Psoas muscle (tissue), 8 donors: ENCODE results near the gene NDUFA8. TPM values are rescaled to one million over a fixed set of nuclear protein-coding genes. Genes with fewer than 3 reads are reported as not detected.

Experiments
- ATAC-seq, 4 donors: fragments of 200-7000 bp; cut with Tn5 transposase; one replicate each; pipeline ENCODE4 v1.9.1; 2020; ENCODE audit warnings: moderate library complexity in 3 of 4, mild to moderate bottlenecking in 2 of 4
- DNase-seq, 2 donors: peaks; one replicate each; pipeline ENCODE4 v3.0.0-alpha.2; 2020
- H3K27ac ChIP-seq: fragments of 200-600 bp; one replicate; pipeline ENCODE4 v1.8.0; 2022
- H3K27me3 ChIP-seq, 3 donors: fragments of 200-600 bp in 1 of 3; one replicate each; pipeline versions ENCODE4 v1.6.1 to v1.8.0; 2013 to 2022; ENCODE audit warnings: low read length in 2 of 3, mild to moderate bottlenecking in 2 of 3, moderate library complexity in 1 of 3; ENCODE audit not compliant: insufficient read depth in 3 of 3
- H3K36me3 ChIP-seq, 2 donors: fragments of 200-600 bp in 1 of 2; one replicate each; pipeline versions ENCODE4 v1.6.1 to v1.8.0; 2013 to 2022; ENCODE audit warnings: low read depth in 1 of 2, mild to moderate bottlenecking in 1 of 2, moderate library complexity in 1 of 2; ENCODE audit not compliant: insufficient read depth in 1 of 2
- H3K4me1 ChIP-seq: fragments of 200-600 bp; one replicate; pipeline ENCODE4 v1.8.0; 2022
- H3K4me3 ChIP-seq: fragments of 200-600 bp; one replicate; pipeline ENCODE4 v1.8.0; 2022; ENCODE audit warnings: mild to moderate bottlenecking
- H3K9me3 ChIP-seq: fragments of 200-600 bp; one replicate; pipeline ENCODE4 v1.8.0; 2022
- CTCF ChIP-seq: fragments of 200-600 bp; IDR thresholded peaks from one replicate; pipeline ENCODE4 v1.8.0; 2022; ENCODE audit warnings: antibody characterized with exemption
- WGBS, 3 donors: extraction: QIAGEN DNeasy Blood & Tissue Kit; methylation state at CpG; one replicate each; pipeline versions ENCODE4 v1.1.6 to v1.1.7; 2013; 5-methylcytosine and 5-hydroxymethylcytosine counted together
- intact Hi-C, 2 donors: fragments of 100-400 bp; cut with DNase I; formaldehyde crosslinking; loops; one replicate each; pipeline versions ENCODE4 v1.11.0 to v1.14.2; 2022
- polyA plus RNA-seq, 3 donors: library from polyadenylated mRNA; stranded (reverse); fragments of 200-250 nt; gene quantifications; one replicate each; pipeline ENCODE4 v1.2.3, GENCODE V29; 2013
- total RNA-seq, 4 donors: library from RNA; stranded (reverse); fragmentation: NEBNext Ultra II Directional in 2 of 4; extraction: Animal tissue kit (Norgen Biotek cat#: 25700) in 2 of 4; gene quantifications; one replicate each; pipeline versions ENCODE4 v1.2.1 to v1.2.4, GENCODE V29; 2021 to 2023
- donor health status: healthy with polysubstance abuse.
- donor health status: DM: no; HTN: no; CAD: no; lungs with moderate emphysema.
- donor health status: Bipolar disorder and iron deficiency.
- donor health status: healthy.
- donor health status: DM: yes; HTN: yes; CAD: no.
- donor health status: DM: no; HTN: no; CAD: no.
- donor health status: DM: no; HTN: no; CAD: no.
- donor health status: DM: yes; HTN: yes; CAD: no.

The NDUFA8 gene
- total and polyA plus RNA-seq, 7 donors, result 78.9 to 257 (median 148) TPM

GRCh38 chr9:122103985-122104384 is 55.6 kb downstream of the NDUFA8 start:
- ATAC-seq, result no peak
- intact Hi-C loops, result no loop called here

GRCh38 chr9:122102156-122102555 is 57.4 kb downstream of the NDUFA8 start:
- Histone ChIP-seq H3K4me1 (peaks cover 5% of the 10 kb centered on the region), H3K27ac (no peak overlapping the region), H3K36me3 (no peaks in the 10 kb centered on the region), H3K4me3 (no peak overlapping the region), H3K27me3 (no peaks in the 10 kb centered on the region), H3K9me3 (peaks cover 8% of the 10 kb centered on the region)
- DNase-seq (no peak), ATAC-seq (no peak)
- intact Hi-C loops, result no loop called here
- no peak for TF ChIP-seq CTCF
- 91 to 97% (median 96%) methylated on average over 2 of the region's 2 CpGs for WGBS, 3 donors

More at GRCh38 chr9:122103985-122104384, 55.6 kb downstream of the NDUFA8 start:
- peaks cover 5% of the 10 kb centered on the region for H3K4me1 ChIP-seq
- no peak overlapping the region for H3K4me3 ChIP-seq
- 93 to 100% (median 97%) methylated on average over 1 of the region's 1 CpG for WGBS, 3 donors
- no peaks in the 10 kb centered on the region for H3K36me3 ChIP-seq
- no peak for DNase-seq
- H3K27ac ChIP-seq, result no peak overlapping the region
- no peak for TF ChIP-seq CTCF
- no peaks in the 10 kb centered on the region for H3K27me3 ChIP-seq
- H3K9me3 ChIP-seq, result peaks cover 8% of the 10 kb centered on the region

GRCh38 chr9:122100756-122101155 is 58.8 kb downstream of the NDUFA8 start:
- H3K27me3 ChIP-seq, result no peaks in the 10 kb centered on the region
- H3K9me3 ChIP-seq, result peaks cover 8% of the 10 kb centered on the region
- no peaks in the 10 kb centered on the region for H3K36me3 ChIP-seq
- TF ChIP-seq CTCF, result no peak
- intact Hi-C loops, result loop anchor here in 1 of 2 donors (1.0 kb wide), 1 partner anchor 23 kb away; no protein-coding TSS in a partner anchor
- ATAC-seq, result no peak
- no peak for DNase-seq
- no peak overlapping the region for H3K27ac ChIP-seq
- H3K4me1 ChIP-seq, result peaks cover 5% of the 10 kb centered on the region
- no peak overlapping the region for H3K4me3 ChIP-seq
- 94 to 97% (median 95%) methylated on average over 7 of the region's 7 CpGs for WGBS, 3 donors

GRCh38 chr9:122099271-122099869 is 60.2 kb downstream of the NDUFA8 start:
- Histone ChIP-seq H3K36me3 (no peaks in the 10 kb centered on the region), H3K27ac (no peak overlapping the region), H3K4me1 (peaks cover 9% of the 10 kb centered on the region), H3K4me3 (peak overlapping the region; percentile 39), H3K27me3 (no peaks in the 10 kb centered on the region), H3K9me3 (peaks cover 8% of the 10 kb centered on the region)
- TF ChIP-seq CTCF, result peak; percentile 84
- intact Hi-C loops, result loop anchor here (1.0 to 10.0 kb wide), 4 partner anchors 24 to 713 kb away; no protein-coding TSS in a partner anchor
- 22 to 36% (median 27%) methylated on average over 16 of the region's 16 CpGs for WGBS, 3 donors
- ATAC-seq, result peak; percentile 83 to 94 (median 86)
- DNase-seq, result peak; percentile 85 to 92
